ENCODE results near the gene FRAT2.

DNA sequence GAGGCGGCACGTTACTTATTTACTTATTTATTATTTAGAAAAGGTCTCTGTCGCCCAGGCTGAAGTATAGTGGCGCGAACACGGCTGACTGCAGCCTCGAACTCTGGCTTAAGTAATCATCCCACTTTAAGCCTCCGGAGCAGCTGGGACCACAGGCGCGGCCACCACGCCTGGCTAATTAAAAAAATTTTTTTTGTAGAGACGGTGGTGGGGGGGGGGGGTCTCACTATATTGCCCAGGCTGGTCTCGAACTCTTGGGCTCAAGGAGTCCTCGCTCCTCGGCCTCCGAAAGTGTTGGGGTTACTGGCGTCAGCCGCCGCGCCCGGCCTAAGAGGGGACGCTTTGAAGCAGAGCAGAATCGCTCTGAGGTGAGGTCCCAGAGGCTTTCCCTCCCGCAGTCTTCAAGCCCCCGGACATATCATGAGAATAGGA is 675 bp upstream of the FRAT2 start:
- TF ChIP-seq ZNF274 (IDR thresholded peaks at IDR 0.05; ENCODE audit: low read depth, low read length) (no peak), SUZ12 (IDR thresholded peaks at IDR 0.05; ENCODE audit: extremely low read depth, insufficient read depth, insufficient read length) (no peak), YY1 (IDR thresholded peaks at IDR 0.05; ENCODE audit: insufficient read depth, insufficient read length) (no peak)
